ENCODE results near the gene PLEKHM2. TPM values are rescaled to one million over a fixed set of nuclear protein-coding genes. Genes with fewer than 3 reads are reported as not detected.

The PLEKHM2 gene
- total RNA-seq, 1 experiment from 2014 or later = 51.5 TPM

- no TSS peak for BruUV-seq (replicated peaks)
- H3K36me3 Mint-ChIP-seq (ENCODE audit: insufficient read depth, unreplicated experiment) = no peaks in the 10 kb centered on the region
- TF ChIP-seq CTCF (IDR thresholded peaks at IDR 0.05; ENCODE audit: unreplicated experiment) = no peak
- intact Hi-C loops (cut with micrococcal nuclease) = no loop called here
- peaks cover 26% of the 10 kb centered on the region for H3K4me1 Mint-ChIP-seq (ENCODE audit: insufficient read depth, unreplicated experiment)
- no peaks in the 10 kb centered on the region for H3K9me3 Mint-ChIP-seq (ENCODE audit: unreplicated experiment)
- CTCF ChIA-PET = interaction anchor here (0.7 kb wide), 1 partner anchor 126 kb away, joined by 3 read pairs; no protein-coding TSS in a partner anchor
- H3K4me3 Mint-ChIP-seq (ENCODE audit: unreplicated experiment) = no peak overlapping the region
- no peak overlapping the region for H3K27ac Mint-ChIP-seq (ENCODE audit: low read depth, unreplicated experiment)
- no peak for DNase-seq (ENCODE audit: unreplicated experiment)
- POLR2A ChIA-PET = interaction anchor here (0.7 to 5.5 kb wide), 6 partner anchors 11 to 71 kb away, joined by 3 to 78 read pairs (median 4); partner anchors contain the start of gene DDI2
- no peaks in the 10 kb centered on the region for H3K27me3 Mint-ChIP-seq (ENCODE audit: insufficient read depth, unreplicated experiment)
Observed at GRCh38 chr1:15676688-15677661, 7.1 kb upstream of the PLEKHM2 start.

GRCh38 chr1:15678578-15678977, 5.5 kb upstream of the PLEKHM2 start:
- Mint-ChIP-seq H3K9me3 (ENCODE audit: unreplicated experiment) (no peaks in the 10 kb centered on the region), H3K4me3 (ENCODE audit: unreplicated experiment) (no peak overlapping the region), H3K27me3 (ENCODE audit: insufficient read depth, unreplicated experiment) (no peaks in the 10 kb centered on the region), H3K4me1 (ENCODE audit: insufficient read depth, unreplicated experiment) (peaks cover 34% of the 10 kb centered on the region), H3K27ac (ENCODE audit: low read depth, unreplicated experiment) (no peak overlapping the region), H3K36me3 (ENCODE audit: insufficient read depth, unreplicated experiment) (no peaks in the 10 kb centered on the region)
- POLR2A ChIA-PET = interaction anchor here (0.7 to 5.5 kb wide), 6 partner anchors 11 to 397 kb away, joined by 3 to 78 read pairs (median 4); partner anchors contain the start of gene DDI2
- no peak for TF ChIP-seq CTCF (IDR thresholded peaks at IDR 0.05; ENCODE audit: unreplicated experiment)
- no TSS peak for BruUV-seq (replicated peaks)
- peak; percentile 51 for DNase-seq (ENCODE audit: unreplicated experiment)
- CTCF ChIA-PET = interaction anchor here (0.6 to 2.5 kb wide), 2 partner anchors 25 to 44 kb away, joined by 4 to 7 read pairs; no protein-coding TSS in a partner anchor
- intact Hi-C loops (cut with micrococcal nuclease) = no loop called here

GRCh38 chr1:15680131-15680530, 4.0 kb upstream of the PLEKHM2 start:
- peak; percentile 84 for DNase-seq (ENCODE audit: unreplicated experiment)
- Mint-ChIP-seq H3K4me3 (ENCODE audit: unreplicated experiment) (peak overlapping the region; percentile 47), H3K9me3 (ENCODE audit: unreplicated experiment) (no peaks in the 10 kb centered on the region), H3K4me1 (ENCODE audit: insufficient read depth, unreplicated experiment) (peaks cover 36% of the 10 kb centered on the region), H3K27ac (ENCODE audit: low read depth, unreplicated experiment) (peak overlapping the region; percentile 99), H3K27me3 (ENCODE audit: insufficient read depth, unreplicated experiment) (no peaks in the 10 kb centered on the region), H3K36me3 (ENCODE audit: insufficient read depth, unreplicated experiment) (no peaks in the 10 kb centered on the region)
- TF ChIP-seq CTCF (IDR thresholded peaks at IDR 0.05; ENCODE audit: unreplicated experiment) = no peak
- no TSS peak for BruUV-seq (replicated peaks)
- CTCF ChIA-PET = interaction anchor here (0.7 to 2.5 kb wide), 6 partner anchors 24 to 423 kb away, joined by 3 to 7 read pairs (median 3); no protein-coding TSS in a partner anchor
- intact Hi-C loops (cut with micrococcal nuclease) = loop anchor here (2.0 kb wide), 1 partner anchor 63 kb away; the partner anchor contains the start of gene DDI2
- POLR2A ChIA-PET = interaction anchor here (0.6 to 5.5 kb wide), 28 partner anchors 9 to 240 kb away, joined by 3 to 78 read pairs (median 4); partner anchors contain the start of genes DDI2, SLC25A34 and SPEN

Measured in MCF 10A (cell line).